GM19328 (cell line): Measurements from ENCODE around the gene GSTM1.
"Not testable (repeated sequence)": the region's sequence is repeated elsewhere in the genome, so short reads cannot be mapped to it uniquely, and the experiment has no call there.

ENCODE experiments used
- ATAC-seq: cut with Tn5 transposase; IDR thresholded peaks from one replicate; pipeline ENCODE4 v1.9.1; 2021; ENCODE audit warnings: mild to moderate bottlenecking, moderate library complexity; ENCODE audit not compliant: unreplicated experiment

GSTM1 gene

GRCh38 chr1:109697066-109697465 lies 9.4 kb downstream of the GSTM1 start:
- no peak for ATAC-seq

GRCh38 chr1:109697861-109698260 lies 10.2 kb downstream of the GSTM1 start:
- not testable (repeated sequence) for ATAC-seq

- not testable (repeated sequence) for ATAC-seq
These were observed 15.3 kb downstream of the GSTM1 start for GRCh38 chr1:109702940-109703339.

GRCh38 chr1:109704173-109704572 lies 16.6 kb downstream of the GSTM1 start:
- ATAC-seq, result no peak

- ATAC-seq, result no peak
These were observed 17.8 kb downstream of the GSTM1 start for GRCh38 chr1:109705411-109705810.

- not testable (repeated sequence) for ATAC-seq
These were observed 21.3 kb downstream of the GSTM1 start for GRCh38 chr1:109708949-109709348.

- ATAC-seq, result not testable (repeated sequence)
These were observed 22.2 kb downstream of the GSTM1 start for GRCh38 chr1:109709822-109710221.

GRCh38 chr1:109711593-109712320 lies 24.1 kb downstream of the GSTM1 start, which contains the start of gene GSTM5:
GSTM5 (plus strand) TSS chr1:109712251; CDS start chr1:109712313, 62 bp downstream.
- ATAC-seq, result not testable (repeated sequence)

- ATAC-seq, result no peak
These were observed 24.8 kb downstream of the GSTM1 start for GRCh38 chr1:109712321-109712864.

GRCh38 chr1:109713636-109714035 lies 26.0 kb downstream of the GSTM1 start:
- ATAC-seq, result no peak

- no peak for ATAC-seq
These were observed 27.2 kb downstream of the GSTM1 start for GRCh38 chr1:109714661-109715372.

GRCh38 chr1:109716121-109716520 lies 28.5 kb downstream of the GSTM1 start:
- no peak for ATAC-seq

- no peak for ATAC-seq
These were observed 29.0 kb downstream of the GSTM1 start for GRCh38 chr1:109716570-109717090.

- no peak for ATAC-seq
These were observed 30.1 kb downstream of the GSTM1 start for GRCh38 chr1:109717729-109718128.

GRCh38 chr1:109718495-109718894 lies 30.9 kb downstream of the GSTM1 start:
- no peak for ATAC-seq

GRCh38 chr1:109719337-109719837 lies 31.8 kb downstream of the GSTM1 start:
- no peak for ATAC-seq

- no peak for ATAC-seq
These were observed 33.4 kb downstream of the GSTM1 start for GRCh38 chr1:109721042-109721441.

- ATAC-seq, result no peak
These were observed 34.4 kb downstream of the GSTM1 start for GRCh38 chr1:109721971-109722370.

- no peak for ATAC-seq
These were observed 35.5 kb downstream of the GSTM1 start for GRCh38 chr1:109722908-109723691.

GRCh38 chr1:109724933-109725332 lies 37.3 kb downstream of the GSTM1 start:
- no peak for ATAC-seq

- ATAC-seq, result no peak
These were observed 37.9 kb downstream of the GSTM1 start for GRCh38 chr1:109725510-109725909.
